ENCODE measurements around the gene HSCB. TPM values are rescaled to one million over a fixed set of nuclear protein-coding genes. Genes with fewer than 3 reads are reported as not detected.
A peak's percentile ranks its signal among the peaks of the same experiment; 100 is the strongest.

Gene HSCB
- total RNA-seq, 4 donors from 2014 or later, result 10.7 to 30.6 (median 25.6) TPM

- no peaks in the 10 kb centered on the region for H3K9me3 ChIP-seq
- H3K27ac ChIP-seq, result no peak overlapping the region
- TF ChIP-seq POLR2A (IDR thresholded peaks at IDR 0.05), result no peak
- TF ChIP-seq CTCF (IDR thresholded peaks at IDR 0.05), result no peak
- 92 to 94% methylated on average over 14 of the region's 14 CpGs for WGBS, 2 donors
- DNase-seq, result no peak
- H3K36me3 ChIP-seq, result no peaks in the 10 kb centered on the region
- peaks cover 4 to 7% of the 10 kb centered on the region in 2 donors for H3K4me1 ChIP-seq
- H3K27me3 ChIP-seq, result no peaks in the 10 kb centered on the region
- intact Hi-C loops (cut with DNase I), result no loop called here
- no peak overlapping the region for H3K4me3 ChIP-seq (replicated peaks in 1 of 3)
Measured at GRCh38 chr22:28769394-28770085, 27.7 kb downstream of the HSCB start.

- no peak overlapping the region for H3K4me3 ChIP-seq (replicated peaks in 1 of 3)
- WGBS, 2 donors, result 73 to 77% methylated on average over 5 of the region's 5 CpGs
- intact Hi-C loops (cut with DNase I), result no loop called here
Measured at GRCh38 chr22:28771195-28771791, 29.5 kb downstream of the HSCB start.

GRCh38 chr22:28772633-28773460 is 31.0 kb downstream of the HSCB start, which contains the start of gene CCDC117:
CCDC117 (plus strand) TSS chr22:28772695; CDS start chr22:28772850, 155 bp downstream.
- Histone ChIP-seq H3K9me3 (no peaks in the 10 kb centered on the region), H3K36me3 (peaks cover 0 to 2% of the 10 kb centered on the region in 2 donors), H3K4me3 (replicated peaks in 1 of 3) (peak within 1 kb of the TSS; percentile 41 to 84 (median 60)), H3K27me3 (no peaks in the 10 kb centered on the region), H3K27ac (peak within 1 kb of the TSS; percentile 96 to 100 (median 99)), H3K4me1 (peaks cover 5 to 13% of the 10 kb centered on the region in 2 donors)
- intact Hi-C loops (cut with DNase I), result no loop called here
- 0 to 1% methylated on average over 18 to 23 of the region's 92 CpGs for WGBS, 2 donors
- peak; percentile 95 to 96 for DNase-seq
- TF ChIP-seq CTCF (IDR thresholded peaks at IDR 0.05) (peak in 3 of 6 experiments; percentile 41 to 52 (median 43)), POLR2A (IDR thresholded peaks at IDR 0.05) (peak; percentile 68 to 96)

More at GRCh38 chr22:28771195-28771791, 29.5 kb downstream of the HSCB start:
- Histone ChIP-seq H3K4me1 (peaks cover 5 to 13% of the 10 kb centered on the region in 2 donors), H3K36me3 (no peaks in the 10 kb centered on the region), H3K9me3 (no peaks in the 10 kb centered on the region), H3K27ac (no peak overlapping the region), H3K27me3 (no peaks in the 10 kb centered on the region)
- no peak for TF ChIP-seq POLR2A (IDR thresholded peaks at IDR 0.05)
- DNase-seq, result no peak

GRCh38 chr22:28773461-28773867 is 31.6 kb downstream of the HSCB start:
- Histone ChIP-seq H3K36me3 (peaks cover 0 to 3% of the 10 kb centered on the region in 2 donors), H3K4me3 (replicated peaks in 1 of 3) (peak overlapping the region; percentile 41 to 84 (median 60)), H3K27me3 (no peaks in the 10 kb centered on the region), H3K4me1 (peaks cover 5 to 13% of the 10 kb centered on the region in 2 donors), H3K27ac (peak overlapping the region; percentile 61 to 100 (median 99)), H3K9me3 (no peaks in the 10 kb centered on the region)
- intact Hi-C loops (cut with DNase I), result no loop called here
- no peak for DNase-seq
- TF ChIP-seq POLR2A (IDR thresholded peaks at IDR 0.05), result no peak
- TF ChIP-seq CTCF (IDR thresholded peaks at IDR 0.05), result no peak
- WGBS, 2 donors, result 1% methylated on average over 10 of the region's 10 CpGs

GRCh38 chr22:28774378-28774777 is 32.5 kb downstream of the HSCB start:
- DNase-seq, result no peak
- Histone ChIP-seq H3K4me3 (replicated peaks in 1 of 3) (no peak overlapping the region), H3K9me3 (no peaks in the 10 kb centered on the region), H3K27ac (no peak overlapping the region), H3K27me3 (no peaks in the 10 kb centered on the region), H3K4me1 (peaks cover 8 to 22% of the 10 kb centered on the region in 2 donors), H3K36me3 (peaks cover 0 to 3% of the 10 kb centered on the region in 2 donors)
- intact Hi-C loops (cut with DNase I), result no loop called here
- TF ChIP-seq CTCF (IDR thresholded peaks at IDR 0.05) (no peak), POLR2A (IDR thresholded peaks at IDR 0.05) (no peak)
- 89 to 91% methylated on average over 1 of the region's 1 CpG for WGBS, 2 donors
